Epidermal melanocyte (primary cell): ENCODE data around the gene LAMA2.
"Not testable (repeated sequence)": the region's sequence is repeated elsewhere in the genome, so short reads cannot be mapped to it uniquely, and the experiment has no call there.

Experiments used
- DNase-seq: peaks from one replicate; pipeline ENCODE4 v3.0.0; 2011; ENCODE audit warnings: low spot score; ENCODE audit not compliant: insufficient read length

LAMA2 gene

GRCh38 chr6:129084406-129084805 is 201.5 kb downstream of the LAMA2 start:
- no peak for DNase-seq

DNA sequence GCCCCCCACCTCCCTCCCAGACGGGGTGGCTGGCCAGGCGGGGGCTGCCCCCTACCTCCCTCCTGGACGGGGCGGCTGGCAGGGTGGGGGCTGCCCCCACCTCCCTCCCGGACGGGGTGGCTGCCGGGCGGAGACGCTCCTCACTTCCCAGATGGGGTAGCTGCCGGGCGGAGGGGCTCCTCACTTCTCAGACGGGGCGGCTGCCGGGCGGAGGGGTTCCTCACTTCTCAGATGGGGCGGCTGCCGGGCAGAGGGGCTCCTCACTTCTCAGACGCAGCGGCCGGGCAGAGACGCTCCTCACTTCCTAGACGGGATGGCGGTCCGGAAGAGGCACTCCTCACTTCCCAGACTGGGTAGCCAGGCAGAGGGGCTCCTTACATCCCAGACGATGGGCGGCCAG is 205.5 kb downstream of the LAMA2 start:
- DNase-seq = not testable (repeated sequence)

- DNase-seq = no peak
Measured at GRCh38 chr6:129089357-129089756, 206.4 kb downstream of the LAMA2 start.

DNA sequence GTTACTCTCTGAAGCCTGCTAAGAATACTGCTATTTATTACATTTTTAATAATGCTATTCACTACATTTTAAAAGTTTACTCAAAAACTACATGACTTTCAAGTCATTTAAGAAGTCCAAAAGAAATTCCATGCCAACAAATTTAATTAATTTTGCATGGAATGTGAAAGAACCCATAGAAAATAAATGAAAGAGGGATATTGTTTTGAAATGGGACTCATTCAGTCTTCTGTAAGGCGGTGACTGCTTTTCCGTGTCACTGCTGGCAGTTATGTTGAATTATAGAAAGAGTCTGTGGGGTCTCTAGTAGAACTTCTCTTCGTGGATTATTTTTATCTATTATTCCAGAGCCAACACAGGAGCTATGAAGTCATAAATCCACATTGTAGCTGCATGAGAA is 211.2 kb downstream of the LAMA2 start:
- DNase-seq = peak; percentile 22

DNA sequence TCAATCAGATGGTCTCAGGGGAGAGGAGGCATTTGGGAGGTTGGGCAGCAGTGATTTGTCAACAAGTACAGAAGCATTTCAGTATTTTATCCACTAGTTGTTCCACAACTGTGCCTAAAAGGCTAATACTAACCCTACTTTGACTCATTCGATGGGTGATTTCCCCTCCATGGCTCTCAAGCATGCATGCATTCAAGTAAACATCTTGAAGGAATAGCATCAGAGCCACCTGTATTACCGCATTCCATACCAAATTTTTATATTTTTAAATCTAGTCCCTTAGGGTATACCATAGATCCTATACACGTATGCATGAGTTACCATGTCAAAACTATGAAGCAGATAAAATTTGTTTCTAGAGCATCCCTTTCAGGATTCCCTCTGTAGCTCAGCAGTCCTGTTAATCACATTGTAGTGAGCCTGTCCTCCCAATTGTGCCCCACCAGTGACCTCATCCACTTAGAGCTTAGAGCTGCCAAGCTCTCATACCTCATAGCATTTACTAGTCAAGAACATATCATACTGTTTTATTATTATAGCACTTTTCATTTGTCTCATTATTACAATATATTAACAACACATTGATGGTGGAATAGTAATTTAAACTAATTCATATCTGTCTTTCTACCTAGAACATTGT is 213.8 kb downstream of the LAMA2 start:
- no peak for DNase-seq

GRCh38 chr6:129098061-129098553 is 215.2 kb downstream of the LAMA2 start:
- no peak for DNase-seq

- DNase-seq = no peak
Measured at GRCh38 chr6:129099696-129100095, 216.8 kb downstream of the LAMA2 start.

DNA sequence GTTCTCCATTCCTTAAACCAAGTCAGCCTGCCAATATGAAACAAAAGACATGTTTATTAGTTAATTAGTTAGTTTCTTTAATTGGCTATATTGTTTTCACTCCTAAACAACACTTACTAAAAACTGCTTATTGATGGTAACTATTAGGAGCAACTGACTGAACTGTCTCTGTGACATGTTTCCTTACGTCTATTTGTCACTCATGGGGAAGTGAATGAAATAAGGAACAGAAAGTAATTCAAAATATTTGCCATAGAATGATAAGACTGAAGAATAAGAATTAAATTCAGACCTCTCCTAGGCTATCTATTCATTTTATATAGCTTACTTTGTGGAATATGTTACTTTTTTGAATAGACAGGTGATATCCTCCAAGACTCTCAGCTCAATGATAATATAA is 217.2 kb downstream of the LAMA2 start:
- DNase-seq = no peak

GRCh38 chr6:129102741-129103140 is 219.8 kb downstream of the LAMA2 start:
- no peak for DNase-seq

DNA sequence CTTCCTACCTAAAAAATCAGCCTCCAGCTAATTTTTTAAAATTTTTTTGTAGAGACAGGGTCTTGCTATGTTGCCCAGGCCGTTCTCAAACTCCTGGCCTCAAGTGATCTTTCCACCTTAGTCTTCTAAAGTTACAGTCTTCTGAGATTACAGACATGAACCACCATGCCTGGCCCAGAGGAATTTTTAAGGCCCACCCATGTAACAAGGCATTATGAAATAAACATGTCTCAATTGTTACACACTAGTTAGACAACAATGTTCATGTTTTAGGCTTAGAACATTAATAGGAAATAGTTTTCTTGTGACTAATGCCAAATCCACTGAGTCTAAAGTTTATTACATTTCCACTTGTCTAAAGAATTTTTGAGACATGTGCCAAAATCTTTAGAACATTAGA is 221.2 kb downstream of the LAMA2 start:
- no peak for DNase-seq

DNA sequence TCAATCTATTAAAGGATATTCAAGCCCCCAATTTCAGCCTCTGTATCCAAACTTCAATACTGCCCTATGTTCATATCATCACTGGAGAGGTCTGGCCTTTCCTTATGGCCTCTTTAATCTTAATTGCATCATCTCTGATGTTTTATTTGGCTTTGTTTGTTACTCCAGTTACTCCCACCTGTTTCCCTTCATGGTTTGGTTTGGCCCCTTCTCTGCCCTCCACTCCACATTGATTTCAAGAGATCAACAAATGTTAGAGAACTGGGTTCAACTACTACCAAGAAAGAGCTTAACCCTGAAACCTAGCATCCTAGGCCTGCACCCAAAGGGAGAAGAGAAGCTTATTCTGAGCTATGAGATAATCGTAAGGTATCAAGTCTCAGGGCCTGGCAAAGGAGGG is 221.6 kb downstream of the LAMA2 start:
- DNase-seq = no peak

DNA sequence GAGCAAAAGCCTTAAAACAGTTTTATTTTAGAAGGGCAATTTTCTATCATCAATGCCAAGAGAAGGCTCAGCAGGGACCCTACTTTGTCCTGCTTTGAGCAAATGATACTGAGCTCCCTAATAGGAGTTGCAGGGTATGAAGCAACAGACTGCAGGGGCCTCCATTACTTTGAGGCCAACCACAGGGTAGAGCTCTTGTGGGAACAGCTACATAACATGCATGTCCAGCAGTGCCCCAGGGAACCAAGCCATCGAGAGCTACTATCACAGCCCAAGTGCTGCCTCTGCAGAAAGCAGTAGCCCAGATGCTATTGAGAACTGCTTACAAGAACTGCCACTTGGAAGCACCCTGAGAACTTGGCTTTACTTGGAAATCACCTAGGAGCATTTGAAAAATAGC is 222.1 kb downstream of the LAMA2 start:
- DNase-seq = no peak

GRCh38 chr6:129105793-129106192 is 222.9 kb downstream of the LAMA2 start:
- DNase-seq = no peak

- DNase-seq = no peak
Measured at GRCh38 chr6:129108337-129108736, 225.4 kb downstream of the LAMA2 start.

GRCh38 chr6:129110690-129111343 is 227.9 kb downstream of the LAMA2 start:
- no peak for DNase-seq

DNA sequence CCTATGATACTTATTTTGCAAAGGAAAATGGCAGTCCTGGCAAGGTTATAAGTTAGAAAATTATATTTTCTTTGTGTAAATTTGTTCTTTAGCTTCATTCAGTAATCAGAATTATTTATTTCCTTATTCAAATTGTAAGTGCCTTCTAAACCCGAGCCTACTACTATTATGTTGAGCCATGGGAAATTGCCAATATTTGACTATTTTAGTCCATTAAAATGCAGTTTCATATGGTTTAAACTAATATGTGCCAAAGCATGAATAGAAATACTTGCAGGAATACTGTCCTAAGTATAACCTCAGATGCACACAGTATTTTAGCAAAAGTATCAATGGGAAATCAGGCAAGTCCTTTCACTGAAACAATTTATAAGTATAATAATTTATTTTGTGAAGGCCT is 228.4 kb downstream of the LAMA2 start:
- no peak for DNase-seq

- no peak for DNase-seq
Measured at GRCh38 chr6:129111853-129112252, 228.9 kb downstream of the LAMA2 start.

DNA sequence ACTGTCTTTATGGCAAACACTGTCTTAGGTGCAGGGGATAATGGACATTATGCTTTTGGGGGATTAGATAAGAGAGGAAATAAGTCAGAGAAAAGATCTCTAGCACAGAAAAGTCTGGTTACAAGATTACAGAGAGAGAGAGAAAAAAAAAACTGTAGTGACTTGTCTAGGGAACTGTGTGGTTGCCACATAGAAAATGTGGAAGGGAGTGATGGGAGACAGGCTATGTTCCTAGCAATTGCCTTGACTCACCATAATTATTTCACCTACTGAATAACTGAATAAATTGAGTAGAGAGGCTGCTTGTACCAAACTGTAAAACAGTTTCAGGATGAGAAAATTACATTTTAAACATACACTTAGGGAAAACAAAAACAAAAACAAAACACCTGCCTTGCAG is 229.7 kb downstream of the LAMA2 start:
- DNase-seq = no peak

- DNase-seq = no peak
Measured at GRCh38 chr6:129113637-129114036, 230.7 kb downstream of the LAMA2 start.

GRCh38 chr6:129114636-129115391 is 231.9 kb downstream of the LAMA2 start:
- DNase-seq = no peak

DNA sequence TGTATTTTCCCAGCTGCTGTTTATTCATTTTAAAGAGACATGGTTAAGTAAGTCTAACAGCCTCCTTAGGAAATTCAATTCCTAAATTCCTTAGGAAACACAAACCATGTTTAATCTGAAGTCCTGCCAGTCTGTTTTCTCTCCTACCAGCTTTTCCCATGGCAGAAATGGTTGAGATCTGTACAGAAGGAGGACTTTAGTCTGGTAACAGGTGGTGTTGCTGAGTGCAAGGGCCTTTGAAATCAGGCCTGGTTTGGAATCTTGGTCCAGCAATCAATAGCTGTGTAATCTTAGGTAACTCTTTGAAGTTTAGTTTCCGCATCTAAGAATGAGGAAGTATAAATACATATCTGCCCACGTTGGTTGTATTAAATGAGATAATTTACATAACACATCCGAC is 232.5 kb downstream of the LAMA2 start:
- DNase-seq = no peak

DNA sequence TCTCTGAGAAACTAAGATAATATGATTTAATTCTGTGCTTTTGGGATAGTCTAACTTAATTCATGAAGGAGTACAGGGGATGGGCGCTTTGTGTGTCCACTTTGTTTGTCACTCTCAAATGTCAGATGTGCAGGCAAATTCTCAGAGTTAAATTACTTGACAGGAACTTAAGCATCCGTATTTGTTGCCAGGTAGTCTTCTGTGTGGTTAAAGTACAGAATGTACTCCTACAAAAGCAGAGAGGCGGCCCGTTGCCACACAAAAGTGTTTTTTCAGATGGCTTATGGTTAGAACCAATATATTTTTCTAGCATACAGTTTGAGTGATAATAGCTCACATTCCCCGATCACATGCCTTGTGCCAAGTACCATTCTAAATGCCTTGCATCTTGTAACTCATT is 234.4 kb downstream of the LAMA2 start:
- DNase-seq = no peak
